VCaP (cell line): ENCODE results near the gene PTPRN2.

Experiments
- H3K27ac ChIP-seq: fragments of 450-650 bp; 2 replicates; pipeline ENCODE4 v1.5.1; 2017
- TF ChIP-seq, protein P1 (sequence below): fragments of 450-650 bp; conservative IDR thresholded peaks from 2 replicates; pipeline ENCODE4 v1.5.1; 2017; ENCODE audit warnings: mild to moderate bottlenecking, moderate library complexity

The PTPRN2 gene

DNA sequence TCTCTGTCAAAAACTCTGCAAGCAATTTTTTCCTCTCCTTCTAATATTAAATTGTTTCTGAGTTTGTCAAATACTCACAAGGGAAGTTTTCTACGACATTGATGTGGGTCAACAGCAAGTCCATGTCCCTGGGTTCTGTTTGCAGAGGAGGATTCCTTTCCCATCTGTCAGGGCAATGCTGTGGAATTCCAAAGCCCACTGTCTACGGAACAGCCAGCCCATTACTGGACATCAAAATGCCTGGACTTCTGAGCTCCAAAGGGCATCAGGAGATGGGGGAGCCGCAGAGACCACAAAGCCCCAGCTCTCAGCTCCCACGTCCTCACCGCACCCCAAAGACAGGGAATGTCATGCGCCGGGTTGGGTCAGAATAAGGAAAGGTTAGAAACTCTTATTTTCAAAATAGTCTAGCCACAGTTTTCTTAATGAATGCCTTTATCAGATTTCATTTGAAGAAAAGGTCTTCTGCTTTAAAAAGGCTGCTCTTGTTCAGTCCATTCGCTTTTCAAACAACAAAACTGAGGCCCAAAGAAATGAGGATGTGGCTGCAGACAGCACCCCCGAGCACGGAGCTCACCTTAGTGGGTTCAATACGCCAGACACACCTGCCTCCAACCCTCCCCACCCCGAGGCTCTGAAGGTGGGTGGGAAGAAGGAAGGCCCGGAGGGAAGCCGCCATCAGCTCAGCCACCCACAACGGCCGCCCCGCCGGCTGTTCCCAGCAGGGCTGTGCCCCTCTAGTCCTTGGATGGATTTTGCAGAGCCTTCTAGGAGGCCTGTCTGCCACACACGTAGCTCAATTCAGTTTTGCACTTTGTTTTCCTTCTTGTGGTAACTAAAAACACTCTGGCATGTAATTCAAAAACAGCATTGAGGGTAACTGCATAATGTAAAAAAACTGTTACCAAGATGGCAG lies 44.7 kb downstream of the PTPRN2 start:
- TF ChIP-seq, protein P1, sequence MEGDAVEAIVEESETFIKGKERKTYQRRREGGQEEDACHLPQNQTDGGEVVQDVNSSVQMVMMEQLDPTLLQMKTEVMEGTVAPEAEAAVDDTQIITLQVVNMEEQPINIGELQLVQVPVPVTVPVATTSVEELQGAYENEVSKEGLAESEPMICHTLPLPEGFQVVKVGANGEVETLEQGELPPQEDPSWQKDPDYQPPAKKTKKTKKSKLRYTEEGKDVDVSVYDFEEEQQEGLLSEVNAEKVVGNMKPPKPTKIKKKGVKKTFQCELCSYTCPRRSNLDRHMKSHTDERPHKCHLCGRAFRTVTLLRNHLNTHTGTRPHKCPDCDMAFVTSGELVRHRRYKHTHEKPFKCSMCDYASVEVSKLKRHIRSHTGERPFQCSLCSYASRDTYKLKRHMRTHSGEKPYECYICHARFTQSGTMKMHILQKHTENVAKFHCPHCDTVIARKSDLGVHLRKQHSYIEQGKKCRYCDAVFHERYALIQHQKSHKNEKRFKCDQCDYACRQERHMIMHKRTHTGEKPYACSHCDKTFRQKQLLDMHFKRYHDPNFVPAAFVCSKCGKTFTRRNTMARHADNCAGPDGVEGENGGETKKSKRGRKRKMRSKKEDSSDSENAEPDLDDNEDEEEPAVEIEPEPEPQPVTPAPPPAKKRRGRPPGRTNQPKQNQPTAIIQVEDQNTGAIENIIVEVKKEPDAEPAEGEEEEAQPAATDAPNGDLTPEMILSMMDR = no peak
- H3K27ac ChIP-seq = no peak overlapping the region

DNA sequence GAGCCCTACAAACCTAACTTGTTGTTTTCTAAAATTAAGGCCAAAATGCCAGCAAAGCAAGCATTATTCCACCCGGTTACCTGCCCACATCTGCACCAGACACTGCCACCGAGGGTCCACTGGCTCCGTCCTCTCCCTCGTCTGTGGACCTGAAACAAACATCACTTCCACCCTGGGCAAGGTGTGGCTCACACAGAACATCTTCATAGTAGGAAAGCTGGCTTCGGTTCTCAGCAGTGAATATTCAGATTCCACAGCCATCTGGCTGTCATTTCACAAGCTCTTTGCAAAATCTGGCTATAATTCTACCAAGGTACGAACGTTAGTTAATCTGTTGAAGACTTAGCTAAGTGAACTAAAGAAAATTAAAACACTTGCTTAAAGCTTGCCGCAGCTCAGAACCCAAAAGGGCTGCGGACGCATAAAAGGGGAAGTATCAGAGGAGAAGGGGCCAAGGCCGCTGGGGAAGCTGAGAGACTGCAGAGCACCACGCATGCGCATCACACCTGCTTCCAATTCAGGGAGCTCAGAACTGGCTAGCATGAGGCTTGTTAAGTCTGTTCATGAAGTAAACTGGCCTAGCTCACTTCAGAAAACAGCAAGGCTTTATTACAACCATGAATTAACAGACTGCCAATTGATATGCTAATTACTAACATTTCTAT lies 46.1 kb downstream of the PTPRN2 start:
- no peak overlapping the region for H3K27ac ChIP-seq
- TF ChIP-seq, protein P1 = no peak

DNA sequence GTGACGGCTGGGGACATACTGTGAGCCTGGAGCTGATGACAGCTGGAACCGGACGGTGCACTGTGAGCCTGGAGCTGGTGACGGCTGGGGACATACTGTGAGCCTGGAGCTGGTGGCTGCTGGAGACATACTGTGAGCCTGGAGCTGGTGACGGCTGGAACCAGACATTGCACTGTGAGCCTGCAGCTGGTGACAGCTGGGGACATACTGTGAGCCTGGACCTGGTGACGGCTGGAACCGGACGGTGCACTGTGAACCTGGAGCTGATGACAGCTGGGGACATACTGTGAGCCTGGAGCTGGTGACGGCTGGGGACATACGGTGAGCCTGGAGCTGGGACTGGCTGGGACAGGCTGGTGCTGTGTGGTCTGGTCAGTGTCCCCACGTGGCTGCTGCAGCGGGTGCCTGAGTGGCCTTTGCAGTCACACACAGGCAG lies 47.9 kb downstream of the PTPRN2 start:
- no peak overlapping the region for H3K27ac ChIP-seq
- TF ChIP-seq, protein P1 = no peak

DNA sequence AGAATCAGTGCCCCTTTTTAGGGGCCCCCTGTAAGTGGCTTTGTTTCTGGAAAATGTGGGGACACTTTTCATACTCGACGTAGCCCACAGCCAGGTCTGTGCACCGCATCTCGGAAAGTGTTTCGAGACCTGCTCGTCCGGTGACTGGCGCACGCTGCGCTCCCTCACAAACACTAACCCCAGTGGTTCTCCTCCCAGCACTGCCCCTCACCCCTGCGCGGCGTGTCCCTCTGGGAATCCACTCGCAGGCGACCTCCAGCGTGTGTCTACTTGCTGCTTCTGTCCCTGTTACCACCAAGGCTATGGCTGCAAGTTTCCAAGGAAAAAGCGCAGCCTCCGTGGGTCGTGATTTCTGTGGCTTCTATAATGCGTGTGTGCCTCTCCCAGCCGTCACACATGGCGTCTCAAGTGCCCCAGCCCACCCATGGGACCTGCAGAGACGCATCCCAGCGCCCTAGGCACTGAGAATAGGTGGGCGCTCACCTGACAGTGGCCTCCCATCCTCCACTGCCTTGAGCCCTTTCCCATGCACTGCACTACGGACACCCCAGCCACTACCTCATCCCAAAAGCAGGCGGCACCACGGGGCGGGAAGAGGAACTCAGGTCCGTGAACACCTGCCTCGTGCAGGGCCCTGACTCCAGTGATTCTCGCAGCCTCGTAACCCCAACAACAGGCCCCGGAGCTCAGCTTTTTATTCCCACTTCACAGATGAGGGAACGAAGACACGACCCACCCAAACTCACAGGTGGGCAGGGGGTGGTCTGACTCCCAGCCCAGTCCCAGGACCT lies 49.3 kb downstream of the PTPRN2 start:
- H3K27ac ChIP-seq = no peak overlapping the region
- TF ChIP-seq, protein P1 = no peak

DNA sequence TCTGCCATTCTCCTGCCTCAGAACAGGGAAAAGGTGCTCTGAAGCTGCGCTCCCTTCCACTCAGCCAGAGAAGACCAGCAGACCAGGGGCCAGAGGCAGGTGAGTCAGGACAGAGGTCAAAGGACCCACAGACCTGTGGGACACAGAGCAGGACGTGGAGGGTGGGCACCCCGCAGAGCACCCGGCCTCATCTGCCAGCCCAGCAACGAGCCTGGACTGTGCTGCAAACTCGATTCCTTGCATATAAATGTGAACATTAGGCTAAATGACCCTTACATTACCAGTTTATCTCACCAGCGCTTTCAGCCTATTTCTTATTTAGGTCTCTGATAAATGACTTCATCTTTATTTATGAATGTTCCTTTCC lies 50.1 kb downstream of the PTPRN2 start:
- H3K27ac ChIP-seq = no peak overlapping the region
- TF ChIP-seq, protein P1 = no peak

DNA sequence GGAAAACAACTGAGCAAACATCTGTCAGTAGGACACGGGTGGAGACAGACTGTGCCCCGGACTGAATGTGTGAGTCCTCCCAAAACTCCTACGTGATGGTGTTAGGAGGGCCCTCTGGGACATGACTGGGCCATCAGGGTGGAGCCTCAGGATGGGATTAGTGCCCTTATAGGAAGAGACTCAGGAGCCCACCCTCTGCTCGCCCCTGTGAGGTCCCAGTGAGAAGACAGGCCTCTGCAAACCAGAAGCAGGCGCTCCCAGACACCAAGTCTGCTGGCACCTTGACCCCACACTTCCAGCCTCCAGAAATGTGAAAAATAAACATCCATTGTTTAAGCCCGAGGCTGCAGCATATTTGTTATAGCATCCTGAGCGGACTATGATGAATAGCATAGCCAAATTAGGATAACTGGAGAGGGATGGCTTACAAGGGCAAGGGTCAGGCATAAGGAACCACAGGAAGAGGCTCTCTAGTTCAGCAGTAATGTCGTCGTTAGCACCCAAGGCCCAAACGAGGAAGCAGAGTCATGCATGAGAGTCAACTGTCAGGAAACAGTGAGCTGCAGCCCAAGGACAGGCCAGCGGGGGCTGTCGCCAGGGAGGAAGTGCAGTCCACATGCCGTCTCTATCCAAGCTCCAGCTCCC lies 50.6 kb downstream of the PTPRN2 start:
- H3K27ac ChIP-seq = no peak overlapping the region
- TF ChIP-seq, protein P1 = no peak

GRCh38 chr7:158535079-158535478 lies 52.5 kb downstream of the PTPRN2 start:
- TF ChIP-seq, protein P1 = no peak
- no peak overlapping the region for H3K27ac ChIP-seq
